Dedifferentiated amniotic fluid mesenchymal stem cell (primary cell): ENCODE measurements around the gene CDC42EP5.
"Not testable (repeated sequence)": the region's sequence is repeated elsewhere in the genome, so short reads cannot be mapped to it uniquely, and the experiment has no call there.

ENCODE experiments used
- DNase-seq: peaks from one replicate; pipeline ENCODE4 v3.0.0-alpha.2; 2016; ENCODE audit errors: extremely low spot score

The CDC42EP5 gene

GRCh38 chr19:54473071-54473891 is at the start of gene CDC42EP5:
Gene CDC42EP5, minus strand, starts transcription at chr19:54473296. Its CDS starts 7,749 bp downstream, at chr19:54465547.
- peak; percentile 87 for DNase-seq

GRCh38 chr19:54521860-54522513 is 48.9 kb upstream of the CDC42EP5 start:
- DNase-seq, result no peak

GRCh38 chr19:54521022-54521859 is 48.1 kb upstream of the CDC42EP5 start:
- DNase-seq, result no peak

- DNase-seq, result no peak
These were observed 45.7 kb upstream of the CDC42EP5 start for GRCh38 chr19:54518844-54519243.

- no peak for DNase-seq
These were observed 44.4 kb upstream of the CDC42EP5 start for GRCh38 chr19:54517483-54517882.

- DNase-seq, result no peak
These were observed 42.1 kb upstream of the CDC42EP5 start for GRCh38 chr19:54515156-54515555.

- not testable (repeated sequence) for DNase-seq
These were observed 36.3 kb upstream of the CDC42EP5 start for GRCh38 chr19:54509200-54509940.

- not testable (repeated sequence) for DNase-seq
These were observed 35.4 kb upstream of the CDC42EP5 start for GRCh38 chr19:54508487-54508886.

- no peak for DNase-seq
These were observed 34.7 kb upstream of the CDC42EP5 start for GRCh38 chr19:54507824-54508223.

- not testable (repeated sequence) for DNase-seq
These were observed 34.1 kb upstream of the CDC42EP5 start for GRCh38 chr19:54507038-54507717.

GRCh38 chr19:54506079-54506478 is 33.0 kb upstream of the CDC42EP5 start:
- DNase-seq, result no peak

- not testable (repeated sequence) for DNase-seq
These were observed 32.4 kb upstream of the CDC42EP5 start for GRCh38 chr19:54505542-54505941.

GRCh38 chr19:54502518-54503048 is 29.5 kb upstream of the CDC42EP5 start, which contains the start of gene LAIR2:
Gene LAIR2, plus strand, starts transcription at chr19:54502831. Its CDS starts 88 bp downstream, at chr19:54502919.
- no peak for DNase-seq

GRCh38 chr19:54498451-54498772 is 25.3 kb upstream of the CDC42EP5 start:
- not testable (repeated sequence) for DNase-seq

GRCh38 chr19:54497747-54498450 is 24.8 kb upstream of the CDC42EP5 start:
- DNase-seq, result not testable (repeated sequence)

GRCh38 chr19:54495284-54495683 is 22.2 kb upstream of the CDC42EP5 start:
- DNase-seq, result not testable (repeated sequence)

- no peak for DNase-seq
These were observed 21.0 kb upstream of the CDC42EP5 start for GRCh38 chr19:54493967-54494585.

- not testable (repeated sequence) for DNase-seq
These were observed 20.0 kb upstream of the CDC42EP5 start for GRCh38 chr19:54493056-54493455.

GRCh38 chr19:54492568-54492967 is 19.5 kb upstream of the CDC42EP5 start:
- no peak for DNase-seq
